ENCODE measurements around the gene DRC7. TPM values are rescaled to one million over a fixed set of nuclear protein-coding genes. Genes with fewer than 3 reads are reported as not detected.

The DRC7 gene
- total and polyA plus RNA-seq, 7 donors: not detected

DNA sequence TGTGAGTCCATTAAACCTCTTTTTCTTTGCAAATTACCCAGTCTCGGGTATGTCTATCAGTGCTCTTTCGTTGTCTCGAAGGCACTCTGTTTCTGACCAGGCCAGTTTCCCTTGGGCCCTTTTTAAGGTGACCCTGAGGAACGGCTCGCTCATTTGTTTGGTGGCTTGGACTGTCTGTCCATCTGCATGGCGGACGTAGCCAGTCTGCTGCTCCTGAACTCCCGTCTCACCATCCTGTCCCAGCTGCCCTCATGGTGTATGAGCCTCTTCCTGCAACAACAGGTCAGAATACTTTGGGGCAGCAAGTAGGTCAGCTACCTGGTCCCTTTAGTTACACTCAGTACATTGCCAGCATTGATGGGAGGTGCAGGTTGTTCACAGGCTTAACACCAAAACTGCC is 19.0 kb downstream of the DRC7 start:
- Histone ChIP-seq H3K9me3 (no peaks in the 10 kb centered on the region), H3K4me3 (no peak overlapping the region), H3K27ac (no peak overlapping the region), H3K36me3 (no peaks in the 10 kb centered on the region), H3K27me3 (no peaks in the 10 kb centered on the region), H3K4me1 (no peaks in the 10 kb centered on the region)
- no peak for DNase-seq
- no peak for TF ChIP-seq POLR2A (IDR thresholded peaks at IDR 0.05)
- TF ChIP-seq, protein P1, sequence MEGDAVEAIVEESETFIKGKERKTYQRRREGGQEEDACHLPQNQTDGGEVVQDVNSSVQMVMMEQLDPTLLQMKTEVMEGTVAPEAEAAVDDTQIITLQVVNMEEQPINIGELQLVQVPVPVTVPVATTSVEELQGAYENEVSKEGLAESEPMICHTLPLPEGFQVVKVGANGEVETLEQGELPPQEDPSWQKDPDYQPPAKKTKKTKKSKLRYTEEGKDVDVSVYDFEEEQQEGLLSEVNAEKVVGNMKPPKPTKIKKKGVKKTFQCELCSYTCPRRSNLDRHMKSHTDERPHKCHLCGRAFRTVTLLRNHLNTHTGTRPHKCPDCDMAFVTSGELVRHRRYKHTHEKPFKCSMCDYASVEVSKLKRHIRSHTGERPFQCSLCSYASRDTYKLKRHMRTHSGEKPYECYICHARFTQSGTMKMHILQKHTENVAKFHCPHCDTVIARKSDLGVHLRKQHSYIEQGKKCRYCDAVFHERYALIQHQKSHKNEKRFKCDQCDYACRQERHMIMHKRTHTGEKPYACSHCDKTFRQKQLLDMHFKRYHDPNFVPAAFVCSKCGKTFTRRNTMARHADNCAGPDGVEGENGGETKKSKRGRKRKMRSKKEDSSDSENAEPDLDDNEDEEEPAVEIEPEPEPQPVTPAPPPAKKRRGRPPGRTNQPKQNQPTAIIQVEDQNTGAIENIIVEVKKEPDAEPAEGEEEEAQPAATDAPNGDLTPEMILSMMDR (IDR thresholded peaks at IDR 0.05): no peak
- intact Hi-C loops (cut with DNase I): no loop called here
- whole genome bisulfite sequencing, 2 donors: 83 to 93% methylated on average over 8 of the region's 8 CpGs

DNA sequence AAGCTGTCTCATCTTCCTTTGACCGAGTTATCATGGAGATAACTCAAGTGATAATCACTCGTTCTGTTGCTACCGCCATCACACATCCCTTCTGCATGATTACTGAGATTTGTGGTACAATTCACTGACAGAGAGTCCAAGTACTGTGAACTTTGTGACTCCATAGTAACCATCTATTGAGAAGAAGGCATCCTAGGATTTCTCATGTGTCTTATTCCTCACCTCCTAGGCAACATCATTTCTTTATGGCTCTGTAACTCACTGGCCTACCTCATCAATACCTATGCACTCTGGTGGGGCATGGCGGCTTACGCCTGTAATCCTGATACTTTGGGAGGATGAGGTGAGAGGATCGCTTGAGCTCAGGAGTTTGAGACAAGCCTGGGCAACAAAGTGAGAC is 19.4 kb downstream of the DRC7 start:
- no peaks in the 10 kb centered on the region for H3K36me3 ChIP-seq
- no peak overlapping the region for H3K4me3 ChIP-seq
- H3K27ac ChIP-seq: no peak overlapping the region
- WGBS, 2 donors: 83 to 92% methylated on average over 6 of the region's 6 CpGs
- no peaks in the 10 kb centered on the region for H3K27me3 ChIP-seq
- H3K4me1 ChIP-seq: no peaks in the 10 kb centered on the region
- H3K9me3 ChIP-seq: no peaks in the 10 kb centered on the region
- no peak for TF ChIP-seq EP300 (IDR thresholded peaks at IDR 0.05)
- no peak for TF ChIP-seq POLR2A (IDR thresholded peaks at IDR 0.05)
- TF ChIP-seq POLR2AphosphoS5 (IDR thresholded peaks at IDR 0.05): no peak
- TF ChIP-seq, protein P1 (IDR thresholded peaks at IDR 0.05): no peak
- intact Hi-C loops (cut with DNase I): no loop called here
- DNase-seq: no peak

DNA sequence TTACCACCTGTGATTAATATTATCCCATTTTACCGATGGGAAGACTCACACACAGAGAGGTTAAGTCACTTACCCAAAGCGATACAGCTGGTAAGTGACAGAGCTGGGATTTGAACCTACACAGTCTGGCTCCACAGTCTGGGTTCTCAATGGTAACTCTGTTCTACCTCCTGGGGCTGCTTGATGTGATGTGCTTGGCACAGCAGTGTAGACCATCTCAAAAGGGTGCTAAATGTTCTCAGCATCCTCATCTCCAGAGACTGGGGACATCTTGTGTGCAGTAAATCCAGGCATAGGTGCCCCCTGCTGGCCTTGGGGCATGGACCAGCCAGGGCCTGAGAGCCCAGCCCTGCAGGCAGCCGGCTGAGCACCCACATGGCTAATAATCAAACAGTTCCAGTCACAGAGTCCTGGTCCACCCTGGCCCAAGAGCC is 25.6 kb downstream of the DRC7 start:
- intact Hi-C loops (cut with DNase I): no loop called here
- H3K4me1 ChIP-seq: no peaks in the 10 kb centered on the region
- H3K27ac ChIP-seq: no peak overlapping the region
- no peaks in the 10 kb centered on the region for H3K36me3 ChIP-seq
- no peaks in the 10 kb centered on the region for H3K9me3 ChIP-seq
- no peak for DNase-seq
- WGBS, 2 donors: 60 to 68% methylated on average over 3 of the region's 3 CpGs
- TF ChIP-seq POLR2A (IDR thresholded peaks at IDR 0.05) (no peak), EP300 (IDR thresholded peaks at IDR 0.05) (no peak), POLR2AphosphoS5 (IDR thresholded peaks at IDR 0.05) (no peak)
- TF ChIP-seq, protein P1 (IDR thresholded peaks at IDR 0.05): no peak
- H3K27me3 ChIP-seq: no peaks in the 10 kb centered on the region
- H3K4me3 ChIP-seq: no peak overlapping the region

- Histone ChIP-seq H3K27ac (no peak overlapping the region), H3K4me3 (no peak overlapping the region), H3K27me3 (no peaks in the 10 kb centered on the region), H3K9me3 (no peaks in the 10 kb centered on the region), H3K36me3 (no peaks in the 10 kb centered on the region), H3K4me1 (no peaks in the 10 kb centered on the region)
- TF ChIP-seq POLR2AphosphoS5 (IDR thresholded peaks at IDR 0.05): no peak
- TF ChIP-seq EP300 (IDR thresholded peaks at IDR 0.05): no peak
- TF ChIP-seq, protein P1 (IDR thresholded peaks at IDR 0.05): no peak
- no peak for TF ChIP-seq POLR2A (IDR thresholded peaks at IDR 0.05)
- intact Hi-C loops (cut with DNase I): no loop called here
- no peak for DNase-seq
- 75 to 80% methylated on average over 17 of the region's 17 CpGs for WGBS, 2 donors
Observed at GRCh38 chr16:57721356-57722209, 27.0 kb downstream of the DRC7 start.

DNA sequence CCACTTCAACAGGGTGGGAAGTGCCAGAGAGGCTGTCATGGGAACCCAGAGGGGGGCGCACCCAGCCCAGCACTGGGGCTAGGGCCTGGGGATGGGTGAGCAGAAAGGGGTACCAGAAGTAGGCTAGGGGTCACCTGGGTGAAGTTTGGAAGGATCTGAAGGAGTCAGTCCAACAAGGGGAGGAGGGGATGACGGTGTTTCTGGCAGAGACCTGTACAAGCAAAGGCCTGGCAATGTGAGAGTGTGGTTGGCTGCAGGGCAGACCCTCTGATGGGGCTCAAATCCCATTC is 27.5 kb downstream of the DRC7 start:
- Histone ChIP-seq H3K4me3 (no peak overlapping the region), H3K4me1 (no peaks in the 10 kb centered on the region), H3K9me3 (no peaks in the 10 kb centered on the region), H3K27ac (no peak overlapping the region), H3K36me3 (no peaks in the 10 kb centered on the region), H3K27me3 (no peaks in the 10 kb centered on the region)
- no peak for DNase-seq
- intact Hi-C loops (cut with DNase I): no loop called here
- 92 to 94% methylated on average over 2 of the region's 2 CpGs for WGBS, 2 donors
- TF ChIP-seq POLR2A (IDR thresholded peaks at IDR 0.05) (no peak), EP300 (IDR thresholded peaks at IDR 0.05) (no peak), POLR2AphosphoS5 (IDR thresholded peaks at IDR 0.05) (no peak)
- TF ChIP-seq, protein P1 (IDR thresholded peaks at IDR 0.05): no peak
